HG03095 (cell line): ENCODE data around the gene TEX44.
A peak's percentile ranks its signal among the peaks of the same experiment; 100 is the strongest.

Source experiments
- ATAC-seq: cut with Tn5 transposase; IDR thresholded peaks from one replicate; pipeline ENCODE4 v1.9.1; 2021; ENCODE audit warnings: moderate library complexity; ENCODE audit not compliant: unreplicated experiment

The TEX44 gene

DNA sequence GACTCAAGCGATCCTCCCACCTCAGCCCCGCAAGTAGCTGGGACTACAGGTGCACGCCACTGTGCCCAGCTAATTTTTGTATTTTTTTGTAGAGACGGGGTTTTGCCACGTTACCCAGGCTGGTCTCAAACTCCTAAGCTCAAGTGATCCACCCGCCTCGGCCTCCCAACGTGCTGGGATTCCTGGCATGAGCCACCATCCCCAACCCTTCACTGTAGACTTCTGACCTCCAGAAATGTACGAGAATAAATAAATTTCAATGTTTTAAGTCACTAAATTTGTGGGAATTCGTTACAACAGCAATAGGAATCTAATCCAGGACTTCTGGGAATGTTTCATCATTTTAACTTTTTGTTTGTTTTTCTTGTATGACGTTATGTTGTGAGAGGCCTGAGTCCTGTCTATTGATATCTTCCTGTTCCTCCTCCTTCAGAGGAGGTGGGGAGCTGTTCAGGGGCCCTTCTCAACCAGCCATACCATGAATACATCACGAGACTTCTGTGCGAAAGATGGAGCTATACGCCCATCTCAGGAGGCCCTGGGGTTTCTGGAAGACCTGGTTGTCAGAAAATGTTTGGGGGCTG lies 40.0 kb downstream of the TEX44 start:
- ATAC-seq, result no peak

DNA sequence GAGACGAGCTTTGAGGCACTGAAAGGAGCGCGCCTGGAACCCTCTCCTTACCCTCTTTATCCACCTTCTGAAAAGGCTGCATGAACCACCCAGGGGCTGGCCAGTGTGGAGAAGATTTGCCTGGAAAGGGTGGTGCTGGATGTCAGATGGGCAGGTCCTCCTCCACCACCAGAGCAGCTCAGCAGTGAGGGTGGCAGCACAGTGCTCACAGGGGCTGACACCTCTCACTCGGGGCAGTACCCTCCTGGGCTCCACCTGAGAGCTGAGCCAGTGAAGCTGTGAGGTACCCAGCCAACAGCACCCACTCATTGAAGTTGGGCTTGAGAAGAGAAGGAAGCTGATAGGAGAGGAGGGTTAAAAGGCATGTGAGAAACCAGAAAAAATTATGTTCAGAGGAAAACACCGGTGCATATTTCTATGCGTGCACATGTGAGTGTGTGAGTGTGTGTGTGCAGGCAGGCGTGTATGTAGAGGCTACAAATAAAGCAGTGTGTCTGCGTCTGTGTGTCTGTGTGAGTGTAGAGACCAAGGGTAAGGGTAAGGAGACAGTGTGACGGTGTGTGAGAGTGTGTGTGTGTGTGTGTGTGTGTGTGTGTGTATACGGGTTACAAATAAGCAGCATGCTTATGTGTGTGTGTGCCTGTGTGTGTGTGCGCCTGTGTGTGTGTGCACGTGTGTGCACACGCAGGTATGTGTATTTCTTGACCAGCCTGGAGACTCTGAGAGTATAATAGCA lies 40.7 kb downstream of the TEX44 start:
- no peak for ATAC-seq

DNA sequence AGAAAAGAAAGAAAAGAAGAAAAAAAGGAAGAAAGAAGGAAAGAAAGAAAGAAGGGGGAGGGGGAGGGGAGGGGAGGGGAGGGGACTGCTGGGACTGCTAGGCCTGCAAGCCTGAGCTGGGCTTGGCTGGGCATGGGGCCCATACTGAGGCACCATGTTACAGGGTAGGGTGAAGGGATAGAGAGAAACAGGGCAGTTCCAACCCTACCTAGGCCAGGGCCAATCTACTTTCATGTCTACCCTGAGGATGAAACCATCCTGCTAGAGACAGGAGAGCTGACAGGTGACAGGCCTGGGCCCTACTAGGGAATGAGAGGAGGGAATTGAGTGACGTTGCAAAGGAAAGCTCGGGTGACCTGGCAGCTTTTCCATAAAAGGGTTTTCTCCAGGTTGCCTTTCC lies 41.7 kb downstream of the TEX44 start:
- ATAC-seq, result no peak

DNA sequence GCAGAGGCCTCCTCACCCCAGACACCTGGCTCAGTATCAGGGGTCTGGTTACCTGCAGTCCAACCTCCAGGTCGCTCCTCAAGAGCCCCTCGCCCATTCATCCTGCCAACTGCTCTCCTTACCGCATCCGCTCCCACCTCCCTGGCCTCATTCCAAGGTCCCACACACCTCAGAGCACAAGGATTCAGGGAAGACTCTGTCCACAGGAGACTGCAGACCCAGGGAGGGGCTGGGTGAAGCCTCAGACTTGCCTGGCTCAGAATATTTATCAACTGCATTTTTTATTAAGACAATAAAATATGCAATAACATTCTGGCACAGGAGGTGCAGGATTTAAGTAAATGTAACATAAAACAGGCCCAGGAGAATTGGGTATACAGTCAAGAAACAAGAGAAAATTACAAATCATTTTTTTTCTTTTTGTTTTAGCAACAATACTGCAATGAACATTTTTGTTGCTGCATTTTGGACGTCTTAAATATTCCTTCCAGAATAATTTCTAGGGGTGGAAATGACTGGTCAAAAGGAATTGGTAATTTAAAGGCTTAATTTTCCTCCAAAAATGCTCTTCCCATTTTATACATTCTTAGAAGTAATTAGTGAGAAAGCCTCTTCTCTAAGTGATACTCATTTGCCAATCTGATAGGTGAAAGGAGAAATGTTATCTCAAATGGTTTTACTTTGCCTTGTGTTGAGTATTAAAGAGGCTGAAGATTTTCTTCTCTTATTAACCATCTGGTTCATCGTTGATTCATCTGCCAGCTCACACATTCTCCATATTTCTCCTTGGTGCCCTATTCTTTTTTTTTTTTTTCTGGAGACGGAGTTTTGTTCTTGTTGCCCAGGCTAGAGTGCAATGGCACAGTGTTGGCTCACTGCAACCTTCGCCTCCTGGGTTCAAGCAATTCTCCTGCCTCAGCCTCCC lies 42.5 kb downstream of the TEX44 start:
- ATAC-seq, result no peak

DNA sequence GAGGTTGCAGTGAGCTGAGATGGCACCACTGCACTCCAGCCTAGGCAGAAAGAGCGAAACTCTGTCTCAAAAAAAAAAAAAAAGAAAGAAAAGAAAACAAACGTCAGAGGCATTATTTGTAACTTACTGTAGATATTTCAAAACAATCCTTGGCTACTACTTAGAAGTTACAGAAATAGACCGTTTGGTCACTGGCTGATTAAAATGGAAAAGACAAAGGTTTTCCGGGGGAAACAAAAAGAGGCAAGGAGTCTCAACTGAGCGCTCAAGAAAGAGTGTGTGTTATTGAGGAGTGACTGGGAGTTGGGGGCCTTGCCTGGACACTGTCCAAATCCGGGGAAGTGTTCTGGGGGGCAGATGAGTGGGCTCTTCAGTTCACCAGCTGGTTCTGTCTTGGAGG lies 47.6 kb downstream of the TEX44 start:
- no peak for ATAC-seq

DNA sequence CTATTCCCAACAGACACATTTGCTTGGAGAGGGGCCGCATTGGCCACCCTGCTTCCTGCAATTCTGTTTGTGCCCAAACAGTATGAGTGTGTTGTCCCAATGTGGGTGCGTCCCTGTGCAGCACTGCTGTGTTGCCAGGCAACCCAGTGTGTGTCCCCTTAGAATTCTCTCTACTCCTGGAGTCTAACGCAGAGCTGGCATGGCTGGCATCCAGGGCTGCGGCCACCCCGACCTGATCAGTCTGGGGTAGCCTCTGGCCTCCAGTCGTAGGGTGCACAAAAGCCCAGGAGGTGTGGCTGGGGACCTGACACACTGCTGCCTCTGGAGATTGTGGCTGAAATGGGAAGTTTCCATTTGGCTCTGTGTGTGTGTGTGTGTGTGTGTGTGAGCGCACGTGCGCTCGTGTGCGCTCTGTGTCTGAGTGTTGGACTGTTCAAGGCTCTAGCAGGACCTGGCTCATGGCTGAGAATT lies 48.0 kb downstream of the TEX44 start:
- ATAC-seq, result no peak

DNA sequence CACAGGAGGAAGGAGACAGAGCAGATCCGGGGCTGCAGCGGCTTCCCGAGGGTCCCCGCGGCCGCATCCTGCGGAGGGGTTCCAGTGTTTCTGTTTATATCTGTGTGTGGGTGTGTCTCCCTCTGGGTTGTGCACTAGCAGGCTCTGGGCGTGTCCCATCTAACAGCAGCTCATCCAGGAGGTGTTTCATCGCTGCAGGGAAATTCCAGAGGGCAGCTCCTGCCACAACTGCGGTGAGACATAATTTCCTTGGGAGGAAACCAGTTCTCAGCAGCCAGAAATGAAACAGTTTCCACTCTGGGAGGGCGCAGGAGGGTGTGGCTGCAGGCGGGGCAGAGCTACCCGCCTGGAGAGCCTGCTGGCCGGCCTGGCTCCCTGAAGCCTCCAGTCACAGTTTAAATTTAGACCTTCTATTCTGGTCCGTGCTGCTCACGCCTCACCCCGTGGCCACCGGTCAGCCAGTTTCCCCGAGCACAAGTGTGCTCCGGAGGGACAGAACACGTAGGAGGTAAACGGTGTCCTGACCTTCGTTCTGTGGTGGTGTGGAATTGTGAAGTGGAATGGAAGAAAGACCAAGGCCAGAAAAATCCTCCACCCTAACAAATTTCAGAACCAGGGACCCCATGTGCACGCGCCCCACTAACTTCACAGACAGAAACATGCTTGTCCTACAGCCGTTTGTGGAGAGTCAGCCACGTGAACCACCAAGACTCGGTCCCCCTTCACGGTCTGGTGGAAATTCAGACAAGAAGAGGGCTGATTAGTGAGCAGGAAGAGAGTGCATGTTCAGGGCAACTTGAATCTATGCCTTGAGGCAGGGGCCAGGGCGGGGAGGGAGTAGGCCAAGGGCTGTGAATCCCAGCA lies 50.2 kb downstream of the TEX44 start:
- ATAC-seq, result peak; percentile 69

DNA sequence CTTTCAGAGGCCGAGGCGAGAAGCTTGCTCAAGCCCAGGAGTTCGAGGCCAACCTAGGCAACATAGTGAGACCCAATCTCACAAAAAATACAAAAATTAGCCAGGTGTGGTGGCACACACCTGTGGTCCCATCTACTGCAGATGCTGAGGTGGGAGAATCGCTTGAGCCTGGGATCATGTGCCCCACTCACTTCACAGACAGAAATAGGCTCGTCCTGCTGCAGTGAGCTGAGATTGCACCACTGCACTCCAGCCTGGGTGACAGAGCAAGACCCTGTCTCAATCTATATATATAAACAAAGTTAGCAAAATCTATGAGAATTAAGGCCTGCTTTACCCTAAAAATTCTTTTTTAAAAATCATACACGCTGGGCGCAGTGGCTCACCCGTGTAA lies 50.8 kb downstream of the TEX44 start:
- no peak for ATAC-seq
